GM19043 (cell line): ENCODE data around the gene FKBP3.

ENCODE experiments used
- ATAC-seq: cut with Tn5 transposase; IDR thresholded peaks from one replicate; pipeline ENCODE4 v1.9.1; 2021; ENCODE audit warnings: low read depth; ENCODE audit not compliant: unreplicated experiment

The FKBP3 gene

GRCh38 chr14:45065956-45066355 lies 68.3 kb downstream of the FKBP3 start:
- no peak for ATAC-seq
